GM12873 (cell line): ENCODE results near the gene RAB40C.

Experiments
- CTCF ChIP-seq: IDR thresholded peaks from 2 replicates; pipeline ENCODE4 v1.5.1; 2012; ENCODE audit warnings: low read depth, mild to moderate bottlenecking, moderate library complexity, low read length, control low read depth; ENCODE audit not compliant: insufficient read depth; ENCODE audit errors: missing control alignments

RAB40C gene

GRCh38 chr16:648781-649589, 59.1 kb downstream of the RAB40C start, which contains the start of gene WDR90:
Gene WDR90 (plus strand): TSS chr16:649365. CDS start chr16:649417, 52 bp downstream.
- TF ChIP-seq CTCF, result no peak

GRCh38 chr16:649631-650030, 59.8 kb downstream of the RAB40C start:
- TF ChIP-seq CTCF, result no peak

GRCh38 chr16:651844-652243, 62.0 kb downstream of the RAB40C start:
- no peak for TF ChIP-seq CTCF

- TF ChIP-seq CTCF, result no peak
These were observed 62.8 kb downstream of the RAB40C start for GRCh38 chr16:652454-653305.

- no peak for TF ChIP-seq CTCF
These were observed 64.2 kb downstream of the RAB40C start for GRCh38 chr16:654034-654433.

- no peak for TF ChIP-seq CTCF
These were observed 67.6 kb downstream of the RAB40C start for GRCh38 chr16:657487-657886.
